ENCODE data around the gene MT1G.
"Not testable (repeated sequence)": the region's sequence is repeated elsewhere in the genome, so short reads cannot be mapped to it uniquely, and the experiment has no call there.

MT1G gene

DNA sequence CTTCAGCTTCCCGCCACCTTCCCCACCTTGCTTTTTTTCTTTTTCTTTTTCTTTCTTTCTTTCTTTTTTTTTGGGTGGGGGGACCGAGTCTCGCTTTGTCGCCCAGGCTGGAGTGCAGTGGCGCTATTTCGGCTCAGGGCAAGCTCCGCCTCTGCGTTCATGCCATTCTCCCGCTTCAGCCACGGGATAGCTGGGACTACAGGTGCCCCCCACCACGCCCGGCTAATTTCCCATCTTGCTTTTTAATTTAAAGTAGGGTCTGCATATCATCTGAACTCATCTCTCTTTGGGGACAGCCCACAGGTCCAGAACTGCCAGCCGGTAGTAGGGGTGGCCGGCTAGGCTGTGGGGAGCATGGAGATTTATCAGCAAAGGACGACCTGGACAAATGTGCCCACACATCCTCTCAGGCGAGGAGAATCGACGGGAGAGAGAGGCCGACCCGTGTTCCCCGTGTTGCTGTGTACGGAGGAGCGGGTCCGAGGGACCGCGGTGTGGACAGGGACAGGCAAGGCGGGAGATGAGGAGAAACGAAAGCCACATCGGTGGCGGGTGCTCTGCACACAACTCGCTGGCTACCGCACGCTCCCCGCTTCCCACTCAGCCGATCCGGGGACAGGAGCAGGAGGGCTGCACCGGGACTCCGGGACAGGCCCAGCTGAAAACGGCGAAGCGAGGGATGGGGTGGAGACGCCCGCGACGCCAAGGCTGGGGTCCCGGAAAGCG is 33.0 kb downstream of the MT1G start:
- no peak for DNase-seq

DNA sequence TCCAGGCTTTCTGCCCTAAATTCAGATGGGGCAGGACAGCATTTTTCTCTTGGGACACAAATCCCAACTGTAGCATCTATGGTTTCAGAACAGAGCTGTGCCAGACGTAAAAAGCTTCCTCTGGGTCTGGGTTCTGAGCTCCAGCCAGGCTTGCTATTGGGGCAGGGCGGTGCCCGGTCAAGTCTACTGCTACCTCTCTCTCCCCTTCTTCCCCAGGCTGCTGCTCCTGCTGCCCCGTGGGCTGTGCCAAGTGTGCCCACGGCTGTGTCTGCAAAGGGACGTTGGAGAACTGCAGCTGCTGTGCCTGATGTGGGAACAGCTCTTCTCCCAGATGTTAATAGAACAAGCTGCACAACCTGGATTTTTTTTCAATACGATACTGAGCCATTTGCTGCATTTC is 34.3 kb downstream of the MT1G start:
- DNase-seq: no peak

DNA sequence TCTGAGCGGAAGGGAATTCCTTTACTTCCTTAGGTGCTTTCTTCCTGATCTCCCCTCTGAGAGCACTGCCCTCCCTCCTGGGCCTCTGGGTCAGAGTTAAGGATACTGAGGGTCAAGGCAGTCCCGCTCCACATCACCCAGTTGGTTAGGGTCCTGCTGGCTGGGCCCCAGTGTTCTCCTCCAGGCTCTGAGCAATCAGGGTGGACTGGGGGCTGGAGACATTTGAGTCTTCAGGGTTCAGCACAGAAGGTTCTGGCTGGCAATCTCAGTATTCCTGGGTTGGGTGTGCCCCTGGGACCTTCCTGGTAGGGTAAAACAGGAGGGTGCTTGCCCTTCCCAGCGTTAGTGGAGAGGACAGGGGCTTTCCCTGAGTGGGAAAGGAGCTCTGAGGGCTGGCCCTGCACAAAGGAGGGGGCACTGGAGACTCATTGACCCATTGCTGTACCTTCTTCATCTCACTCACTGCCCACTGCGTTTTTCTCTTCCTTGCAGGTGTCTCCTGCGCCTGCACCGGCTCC is 35.0 kb downstream of the MT1G start:
- DNase-seq: no peak

DNA sequence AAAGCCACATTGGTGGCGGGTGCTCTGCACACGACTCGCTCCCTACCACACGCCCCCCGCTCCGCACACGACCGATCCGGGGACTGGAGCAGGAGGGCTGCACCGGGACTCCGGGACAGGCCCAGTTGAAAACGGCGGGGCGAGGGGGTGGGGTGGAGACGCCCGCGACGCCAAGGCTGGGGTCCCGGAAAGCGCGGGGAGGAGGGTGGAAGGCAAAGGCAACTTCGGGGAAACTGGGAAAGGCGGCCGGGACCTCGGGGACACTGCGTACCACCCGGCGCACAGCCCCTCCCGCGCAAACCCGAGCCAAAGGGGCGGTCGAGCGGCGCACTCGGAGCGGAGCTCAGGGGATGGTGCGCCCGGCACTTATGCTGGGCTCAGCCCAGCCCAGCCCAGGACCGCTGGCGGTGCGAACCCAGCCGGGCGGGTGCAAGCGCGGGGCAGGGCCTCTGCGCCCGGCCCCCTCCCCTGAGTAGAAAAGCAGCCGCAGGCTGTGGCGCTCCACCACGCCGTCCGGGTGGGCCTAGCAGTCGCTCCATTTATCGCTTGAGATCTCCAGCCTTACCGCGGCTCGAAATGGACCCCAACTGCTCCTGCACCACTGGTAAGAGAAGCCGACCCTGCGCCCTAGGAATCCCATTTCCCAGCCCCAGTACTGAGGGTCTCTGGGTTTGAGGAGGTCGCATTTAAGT is 35.6 kb downstream of the MT1G start, which contains the start of gene MT1M:
Gene MT1M (plus strand): TSS at position 504 of the 692 bp plus-strand sequence. CDS start 73 bp downstream, at position 577.
- no peak for DNase-seq

DNA sequence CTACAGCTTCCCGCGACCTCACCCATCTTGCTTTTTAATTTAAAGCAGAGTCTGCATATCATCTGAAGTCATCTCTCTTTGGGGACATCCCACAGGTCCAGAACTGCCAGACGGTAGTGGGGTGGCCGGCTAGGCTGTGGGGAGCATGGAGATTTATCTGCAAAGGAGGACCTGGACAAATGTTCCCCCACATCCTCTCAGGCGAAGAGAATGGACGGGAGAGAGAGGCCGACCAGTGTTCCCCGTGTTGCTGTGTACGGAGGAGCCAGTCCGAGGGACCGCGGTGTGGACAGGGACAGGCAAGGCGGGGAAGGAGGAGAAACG is 36.1 kb downstream of the MT1G start:
- DNase-seq: no peak

DNA sequence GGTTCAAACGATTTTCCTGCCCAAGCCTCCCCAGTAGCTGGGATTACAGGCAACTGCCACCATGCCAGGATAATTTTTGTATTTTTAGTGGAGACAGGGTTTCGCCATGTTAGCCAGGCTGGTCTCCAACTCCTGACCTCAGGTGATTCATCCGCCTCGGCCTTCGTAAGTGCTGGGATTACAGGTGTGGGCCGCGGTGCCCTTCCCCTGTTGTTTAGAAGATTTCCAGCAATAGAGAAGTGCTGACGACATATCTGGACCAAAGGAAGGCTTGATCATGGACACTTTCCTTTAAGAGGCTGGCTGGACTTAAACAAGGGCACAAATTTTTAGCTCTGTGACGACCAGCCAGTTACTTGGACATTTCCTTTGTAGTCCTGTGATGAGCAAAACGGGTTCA is 36.7 kb downstream of the MT1G start:
- DNase-seq: no peak

DNA sequence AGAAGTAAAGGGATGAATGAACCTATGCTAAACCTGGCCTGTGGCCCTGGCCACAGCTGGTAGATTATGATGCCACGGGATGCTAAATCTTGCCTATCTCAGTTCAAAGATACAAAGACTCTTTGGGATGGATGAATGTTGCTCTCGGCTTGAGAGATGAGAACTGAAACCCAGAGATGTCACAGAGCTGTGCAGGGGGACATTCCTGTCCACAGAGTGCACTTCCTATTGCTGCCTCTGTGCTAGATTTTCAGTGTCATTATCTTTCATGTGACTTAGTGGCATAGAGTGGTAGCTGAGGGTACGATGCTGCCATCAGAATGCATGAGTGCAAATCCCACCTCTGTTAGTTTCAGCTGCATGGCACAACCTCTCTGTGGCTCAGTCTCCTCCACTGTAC is 37.7 kb downstream of the MT1G start:
- DNase-seq: no peak

DNA sequence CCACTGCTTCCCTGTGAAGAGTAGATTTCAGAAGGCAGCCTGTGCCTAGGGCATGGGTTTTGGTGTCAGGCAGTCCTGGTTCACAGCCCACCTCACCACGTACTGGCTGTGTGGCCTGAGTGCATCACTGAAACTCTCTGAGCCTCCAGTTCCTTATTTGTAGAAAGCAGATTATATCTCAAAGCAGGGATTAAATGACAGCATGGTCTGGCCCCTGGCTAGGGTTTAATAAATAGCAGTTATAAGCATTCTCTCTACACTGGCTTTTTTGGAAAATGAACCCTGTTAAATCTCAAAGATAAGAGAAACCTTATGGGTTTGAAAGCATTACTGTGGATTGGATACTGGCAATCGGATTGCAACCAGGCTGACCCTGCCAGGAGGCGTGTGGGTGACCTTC is 38.3 kb downstream of the MT1G start:
- DNase-seq: no peak

DNA sequence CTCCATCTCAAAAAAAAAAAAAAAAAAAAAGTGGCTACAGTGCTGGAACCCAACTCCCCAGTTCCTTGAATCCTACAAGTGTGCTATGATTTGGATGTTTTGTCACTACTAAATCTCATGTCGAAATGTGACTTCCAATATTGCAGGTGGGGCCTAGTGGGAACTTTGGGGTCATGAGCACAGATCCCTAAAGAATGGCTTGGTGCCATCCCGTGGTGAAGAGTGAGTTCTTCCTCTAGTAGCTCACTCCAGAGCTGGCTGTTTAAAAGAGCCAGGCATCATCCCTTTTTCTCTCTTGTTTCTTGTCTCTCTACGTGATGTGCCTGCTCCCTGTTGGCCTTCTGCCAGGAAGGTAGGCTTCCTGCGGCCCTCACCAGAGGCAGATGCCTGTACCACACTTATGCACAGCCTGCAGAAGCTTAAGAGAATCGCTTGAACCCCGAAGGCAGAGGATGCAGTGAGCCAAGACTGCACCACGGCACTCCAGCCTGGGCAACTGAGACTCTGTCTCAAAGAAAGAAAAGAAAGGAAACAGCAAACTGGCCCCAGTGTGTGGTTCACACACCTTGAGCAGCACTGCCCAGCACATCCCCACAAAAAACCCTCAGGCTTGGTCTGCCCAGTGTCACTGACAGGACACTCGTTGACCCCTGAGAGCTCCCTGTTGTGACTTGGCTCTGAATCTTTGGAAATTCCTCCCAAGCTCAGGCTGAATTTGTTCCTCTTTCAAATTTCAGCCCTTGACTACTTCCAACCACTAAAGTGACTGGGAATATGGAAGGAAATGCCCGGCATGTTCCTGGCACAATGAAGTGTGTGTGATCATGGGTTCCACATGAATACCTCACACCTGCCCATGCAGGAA is 39.1 kb downstream of the MT1G start:
- no peak for DNase-seq

DNA sequence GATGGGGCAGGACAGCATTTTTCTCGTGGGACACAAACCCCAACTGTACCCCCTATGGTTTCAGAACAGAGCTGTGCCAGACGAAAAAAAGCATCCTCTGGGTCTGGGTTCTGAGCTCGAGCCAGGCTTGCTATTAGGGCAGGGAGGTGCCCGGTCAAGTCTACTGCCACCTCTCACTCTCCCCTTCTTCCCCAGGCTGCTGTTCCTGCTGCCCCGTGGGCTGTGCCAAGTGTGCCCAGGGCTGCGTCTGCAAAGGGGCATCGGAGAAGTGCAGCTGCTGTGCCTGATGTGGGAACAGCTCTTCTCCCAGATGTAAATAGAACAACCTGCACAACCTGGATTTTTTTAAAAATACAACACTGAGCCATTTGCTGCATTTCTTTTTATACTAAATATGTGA is 41.2 kb downstream of the MT1G start:
- no peak for DNase-seq

DNA sequence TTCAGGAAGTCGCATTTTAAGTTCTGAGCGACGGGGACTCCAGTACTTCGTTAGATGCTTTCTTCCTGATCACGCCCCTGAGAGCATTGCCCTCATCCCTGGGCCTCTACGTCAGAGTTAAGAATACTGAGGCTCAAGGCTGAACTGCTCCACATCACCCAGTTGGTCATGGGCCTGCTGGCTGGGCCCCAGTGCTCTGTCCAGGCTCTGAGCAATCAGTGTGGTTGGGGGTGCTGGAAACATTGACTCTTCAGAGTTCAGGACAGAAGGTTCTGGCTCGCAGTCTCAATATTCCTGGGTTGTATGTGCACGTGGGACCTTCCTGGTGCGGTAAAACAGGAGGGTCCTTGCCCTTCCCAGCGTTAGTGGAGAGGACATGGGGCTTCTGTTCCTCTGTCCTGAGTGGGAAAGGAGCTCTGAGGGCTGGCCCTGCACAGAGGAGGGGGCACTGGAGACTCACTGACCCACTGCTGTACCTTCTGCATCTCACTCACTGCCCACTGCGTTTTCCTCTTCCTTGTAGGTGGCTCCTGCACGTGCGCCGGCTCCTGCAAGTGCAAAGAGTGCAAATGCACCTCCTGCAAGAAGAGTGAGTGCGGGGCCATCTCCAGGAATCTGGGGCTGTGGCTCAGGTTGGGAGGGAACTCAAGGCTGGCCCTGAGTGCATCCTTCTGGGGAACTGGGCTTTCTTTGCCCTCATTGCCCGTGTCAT is 41.8 kb downstream of the MT1G start:
- no peak for DNase-seq

DNA sequence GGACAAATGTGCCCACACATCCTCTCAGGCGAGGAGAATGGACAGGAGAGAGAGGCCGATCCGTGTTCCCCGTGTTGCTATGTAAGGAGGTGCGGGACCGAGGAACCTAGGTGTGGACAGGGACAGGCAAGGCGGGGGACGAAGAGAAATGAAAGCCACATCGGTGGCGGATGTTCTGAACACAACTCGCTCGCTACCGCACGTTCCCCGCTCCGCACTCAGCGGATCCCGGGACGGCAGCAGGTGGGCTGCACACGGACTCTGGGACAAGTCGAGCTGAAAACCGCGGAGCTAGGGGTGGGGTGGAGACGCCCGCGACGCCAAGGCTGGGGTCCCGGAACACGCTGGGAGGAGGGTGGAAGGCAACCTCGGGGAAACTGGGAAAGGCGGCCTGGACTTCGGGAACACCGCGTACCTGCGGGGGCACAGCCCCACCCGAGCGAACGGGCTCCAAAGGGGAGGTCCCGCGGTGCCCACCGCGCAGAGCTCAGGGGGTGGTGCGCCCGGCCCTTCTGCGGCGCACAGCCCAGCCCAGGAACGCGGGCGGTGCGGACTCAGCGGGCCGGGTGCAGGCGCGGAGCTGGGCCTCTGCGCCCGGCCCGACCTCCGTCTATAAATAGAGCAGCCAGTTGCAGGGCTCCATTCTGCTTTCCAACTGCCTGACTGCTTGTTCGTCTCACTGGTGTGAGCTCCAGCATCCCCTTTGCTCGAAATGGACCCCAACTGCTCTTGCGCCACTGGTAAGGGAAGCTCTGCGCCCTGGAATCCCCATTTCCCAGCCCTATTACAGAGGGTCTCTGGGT is 42.5 kb downstream of the MT1G start, which contains the start of gene MT1E:
Gene MT1E (plus strand): TSS at position 642 of the 803 bp plus-strand sequence. CDS start 71 bp downstream, at position 713.
- DNase-seq: no peak

DNA sequence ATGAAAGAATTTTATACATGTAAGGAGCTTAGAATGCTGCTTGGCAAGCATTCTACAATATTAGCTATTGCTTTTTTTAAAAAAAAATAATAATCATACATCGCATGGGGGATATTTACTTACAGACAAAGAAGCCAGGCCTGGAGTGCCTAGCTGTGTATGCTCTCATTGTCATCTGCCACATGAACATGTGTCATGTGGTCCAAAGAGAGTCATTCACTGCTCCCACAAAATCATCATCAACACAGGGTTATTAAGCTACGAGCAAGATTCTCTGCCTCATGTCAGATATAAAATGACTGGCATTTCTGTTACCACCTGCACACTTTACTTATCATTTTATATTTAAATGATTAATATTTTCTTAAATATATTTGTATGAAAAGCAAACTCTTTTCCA is 44.2 kb downstream of the MT1G start:
- DNase-seq: no peak

DNA sequence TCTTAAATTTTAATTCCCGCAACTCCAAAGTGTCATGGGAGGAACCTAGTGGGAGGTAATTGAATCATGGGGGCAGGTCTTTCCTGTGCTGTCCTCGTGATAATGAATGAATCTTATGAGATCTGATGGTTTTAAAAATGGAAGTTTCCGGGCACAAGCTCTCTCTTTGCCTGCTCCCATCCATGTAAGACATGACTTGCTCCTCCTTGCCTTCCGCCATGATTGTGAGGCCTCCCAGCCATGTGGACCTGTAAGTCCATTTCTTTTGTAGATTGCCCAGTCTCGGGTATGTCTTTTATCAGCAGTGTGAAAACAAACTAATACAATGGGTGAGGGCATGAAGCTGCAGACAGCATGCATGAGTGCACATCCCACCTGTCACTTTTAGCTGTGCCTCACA is 44.7 kb downstream of the MT1G start:
- DNase-seq: not testable (repeated sequence)

DNA sequence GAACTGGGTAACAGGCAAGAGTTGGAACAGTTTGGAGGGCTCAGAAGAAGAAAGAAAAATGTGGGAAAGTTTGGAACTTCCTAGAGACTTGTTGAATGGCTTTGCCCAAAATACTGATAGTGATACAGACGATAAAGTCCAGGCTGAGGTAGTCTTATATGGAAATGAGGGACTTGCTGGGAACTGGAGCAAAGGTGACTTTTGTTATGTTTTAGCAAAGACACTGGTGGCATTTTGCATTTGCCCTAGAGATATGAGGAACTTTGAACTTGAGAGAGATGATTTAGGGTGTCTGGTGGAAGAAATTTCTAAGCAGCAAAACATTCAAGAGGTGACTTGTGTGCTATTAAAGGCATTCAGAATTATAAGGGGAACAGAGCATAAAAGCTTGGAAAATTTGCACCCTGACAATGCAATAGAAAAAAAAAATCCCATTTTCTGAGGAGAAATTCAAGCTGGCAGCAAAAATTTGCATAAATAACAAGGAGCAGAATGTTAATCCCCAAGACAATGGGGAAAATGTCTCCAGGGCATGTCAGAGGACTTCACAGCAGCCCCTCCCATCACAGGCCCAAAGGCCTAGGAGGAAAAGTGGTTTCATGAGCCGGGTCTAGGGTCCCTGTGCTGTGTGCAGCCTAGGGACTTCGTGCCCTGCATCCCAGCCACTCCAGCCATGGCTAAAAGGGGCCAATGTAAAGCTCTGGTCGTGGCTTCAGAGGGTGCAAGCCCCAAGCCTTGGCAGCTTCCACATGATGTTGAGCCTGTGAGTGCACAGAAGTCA is 46.0 kb downstream of the MT1G start:
- DNase-seq: not testable (repeated sequence)

DNA sequence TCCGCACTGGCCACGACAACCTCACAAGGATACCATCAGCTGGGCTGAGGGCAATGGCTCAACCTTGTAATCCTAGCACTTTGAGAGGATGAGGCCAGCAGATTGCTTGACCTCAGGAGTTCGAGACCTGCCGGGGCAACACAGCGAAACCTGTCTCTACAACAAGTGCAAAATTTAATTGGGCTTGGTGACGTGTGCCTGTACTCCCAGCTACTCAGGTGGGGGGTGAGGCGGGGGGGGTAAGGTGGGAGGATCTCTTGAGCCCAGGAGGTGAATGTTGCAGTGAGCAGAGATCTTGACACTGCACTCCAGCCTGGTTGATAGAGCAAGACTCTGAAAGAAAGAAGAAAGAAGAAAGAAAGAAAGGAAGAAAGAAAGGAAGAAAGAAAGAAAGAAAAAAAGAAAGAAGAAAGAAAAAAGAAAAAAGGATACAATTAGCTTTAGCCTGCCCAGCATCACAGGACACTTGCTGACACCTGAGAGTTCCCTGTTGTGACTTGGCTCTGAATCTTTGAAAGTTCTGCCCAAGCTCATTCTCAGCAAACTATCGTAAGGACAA is 47.4 kb downstream of the MT1G start:
- DNase-seq: no peak

DNA sequence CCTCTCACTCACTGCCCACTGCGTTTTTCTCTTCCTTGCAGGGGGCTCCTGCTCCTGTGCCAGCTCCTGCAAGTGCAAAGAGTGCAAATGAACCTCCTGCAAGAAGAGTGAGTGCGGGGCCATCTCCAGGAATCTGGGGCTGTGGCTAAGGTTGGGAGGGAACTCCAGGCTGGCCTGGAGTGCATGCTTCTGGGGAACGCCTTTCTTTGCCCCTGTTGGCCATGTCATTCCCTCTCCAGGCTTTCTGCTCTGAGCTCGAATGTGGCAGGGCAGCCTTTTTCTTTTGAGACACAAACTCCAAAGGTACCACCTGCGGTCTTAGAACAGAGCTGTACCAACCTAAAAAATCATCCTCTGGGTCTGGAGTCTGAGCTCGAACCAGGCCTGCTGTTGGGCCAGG is 49.7 kb downstream of the MT1G start:
- DNase-seq: no peak

DNA sequence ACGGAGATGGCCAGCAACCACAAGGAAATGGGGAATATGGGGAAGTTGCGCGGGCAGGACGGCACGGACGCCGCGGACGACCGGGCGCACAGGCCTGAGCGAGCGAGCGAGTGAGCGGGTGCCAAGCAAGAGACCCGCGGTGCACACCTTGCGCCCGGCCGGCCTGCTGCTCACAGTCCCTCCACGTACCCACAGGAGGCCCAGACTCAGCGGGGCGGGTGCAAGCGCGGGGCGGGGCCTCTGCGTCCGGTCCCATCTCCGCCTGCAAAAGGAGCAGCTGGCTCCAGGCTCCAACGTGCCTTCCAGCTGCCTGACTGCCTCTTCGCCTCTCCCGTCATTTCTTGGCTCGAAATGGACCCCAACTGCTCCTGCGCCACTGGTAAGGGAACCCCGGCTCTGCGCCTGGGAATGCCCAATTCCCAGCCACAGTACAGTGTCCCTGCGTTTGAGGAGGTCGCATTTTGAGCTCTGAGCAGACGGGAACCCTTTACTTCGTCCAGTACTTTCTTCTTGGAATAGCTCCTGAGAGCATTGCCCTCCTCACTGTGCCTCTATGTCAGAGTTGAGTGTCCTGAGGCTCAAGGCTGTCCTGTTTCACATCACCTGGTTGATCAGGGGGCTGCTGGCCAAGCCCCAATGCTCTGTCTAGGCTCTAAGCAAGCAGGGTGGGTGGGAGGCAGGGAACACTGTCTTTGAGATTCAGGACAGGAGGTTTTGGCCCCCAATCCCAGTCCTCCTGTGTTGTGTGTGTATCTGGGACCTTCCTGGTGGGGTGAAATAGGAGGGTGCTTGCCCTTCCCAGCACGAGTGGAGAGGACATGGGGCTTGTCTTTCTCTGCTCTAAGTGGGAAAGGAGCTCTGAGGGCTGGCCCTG is 50.4 kb downstream of the MT1G start:
- DNase-seq: no peak

Data from KG1 (cell line).